ENCODE measurements around the gene ANO10.

ANO10 gene

DNA sequence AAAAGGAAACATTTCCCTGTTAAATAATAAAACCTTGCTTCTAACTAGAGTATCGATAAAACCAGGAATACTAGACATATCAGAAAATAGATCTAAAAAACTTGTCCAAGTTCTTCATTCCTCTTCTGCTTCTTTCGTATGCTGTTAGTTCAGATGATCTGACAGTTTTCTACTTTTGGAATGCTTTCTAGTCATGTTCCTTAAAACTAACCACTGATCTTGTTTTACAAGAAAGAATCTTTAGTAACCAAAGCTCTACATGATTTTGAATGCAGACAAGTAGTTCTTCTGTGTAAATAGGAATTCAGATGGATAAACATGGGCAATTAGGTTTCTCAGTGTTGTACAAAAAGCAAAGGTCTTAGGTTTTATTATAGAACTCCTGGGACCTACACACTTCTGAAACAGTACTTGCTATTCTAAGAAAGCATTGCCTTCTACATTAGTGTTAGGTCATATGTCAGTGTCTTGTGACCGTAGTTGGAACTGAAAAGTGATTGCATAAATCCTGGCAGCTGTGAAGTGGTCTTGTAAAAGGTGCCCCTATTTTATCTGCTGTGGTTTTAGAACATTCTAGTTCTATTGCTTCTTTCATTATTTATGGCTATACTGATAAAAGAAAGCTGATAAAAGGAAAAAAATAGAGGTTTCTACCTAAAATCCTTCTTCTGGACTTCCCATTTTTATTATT, 294.8 kb downstream of the ANO10 start:
- in situ Hi-C loops (cut with HindIII; ENCODE audit: low pct_ligation_motif_present, low pct_unique_long_range_greater_than_20kb, low sequenced_read_pairs): no loop called here
- DNase-seq: no peak

GRCh38 chr3:43323541-43323940, 298.3 kb downstream of the ANO10 start:
- in situ Hi-C loops (cut with HindIII; ENCODE audit: low pct_ligation_motif_present, low pct_unique_long_range_greater_than_20kb, low sequenced_read_pairs): no loop called here
- DNase-seq: no peak

DNA sequence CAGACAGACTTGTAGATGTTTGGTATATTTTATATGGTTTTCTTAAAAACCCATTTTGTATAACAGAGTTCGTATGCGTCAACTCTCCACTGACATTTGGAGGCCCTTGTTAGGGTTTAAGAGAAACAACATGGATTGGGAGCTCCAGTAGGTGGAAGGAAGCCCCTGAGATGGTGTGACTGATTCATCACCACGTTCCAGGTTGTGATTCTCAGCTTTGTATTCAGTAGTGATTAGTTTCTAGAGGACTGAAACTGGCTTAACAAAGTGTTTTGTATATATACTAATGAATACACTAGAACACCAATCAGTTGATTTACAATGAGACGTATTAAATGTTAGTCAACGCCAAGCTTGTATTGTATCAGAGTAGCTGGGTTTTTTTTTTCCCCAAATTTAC, 301.5 kb downstream of the ANO10 start:
- in situ Hi-C loops (cut with HindIII; ENCODE audit: low pct_ligation_motif_present, low pct_unique_long_range_greater_than_20kb, low sequenced_read_pairs): no loop called here
- no peak for DNase-seq

DNA sequence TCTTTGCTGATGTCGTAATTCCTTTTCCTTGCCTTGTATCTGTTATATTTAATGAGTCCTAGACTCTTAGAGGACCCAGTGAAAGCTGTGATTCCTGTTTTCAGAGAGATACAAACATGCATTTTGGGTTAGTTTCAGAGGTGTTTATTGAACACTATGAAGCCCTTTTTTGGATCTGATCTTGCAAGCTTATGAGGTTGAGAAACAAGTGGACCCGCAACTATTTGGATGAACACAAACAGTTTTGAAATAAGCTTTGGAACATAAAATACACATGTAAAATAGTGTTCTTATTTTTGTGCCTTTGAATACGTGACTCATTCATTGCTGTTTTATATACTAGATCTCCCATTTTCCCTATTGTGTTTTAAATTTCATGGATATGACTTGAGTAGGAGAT, 302.0 kb downstream of the ANO10 start:
- no peak for DNase-seq
- in situ Hi-C loops (cut with HindIII; ENCODE audit: low pct_ligation_motif_present, low pct_unique_long_range_greater_than_20kb, low sequenced_read_pairs): no loop called here

GRCh38 chr3:43319376-43319775, 302.4 kb downstream of the ANO10 start:
- in situ Hi-C loops (cut with HindIII; ENCODE audit: low pct_ligation_motif_present, low pct_unique_long_range_greater_than_20kb, low sequenced_read_pairs): no loop called here

GRCh38 chr3:43317461-43318316, 304.1 kb downstream of the ANO10 start:
- in situ Hi-C loops (cut with HindIII; ENCODE audit: low pct_ligation_motif_present, low pct_unique_long_range_greater_than_20kb, low sequenced_read_pairs): no loop called here
- no peak for DNase-seq

More at GRCh38 chr3:43319376-43319775, 302.4 kb downstream of the ANO10 start:
- DNase-seq: no peak

DNA sequence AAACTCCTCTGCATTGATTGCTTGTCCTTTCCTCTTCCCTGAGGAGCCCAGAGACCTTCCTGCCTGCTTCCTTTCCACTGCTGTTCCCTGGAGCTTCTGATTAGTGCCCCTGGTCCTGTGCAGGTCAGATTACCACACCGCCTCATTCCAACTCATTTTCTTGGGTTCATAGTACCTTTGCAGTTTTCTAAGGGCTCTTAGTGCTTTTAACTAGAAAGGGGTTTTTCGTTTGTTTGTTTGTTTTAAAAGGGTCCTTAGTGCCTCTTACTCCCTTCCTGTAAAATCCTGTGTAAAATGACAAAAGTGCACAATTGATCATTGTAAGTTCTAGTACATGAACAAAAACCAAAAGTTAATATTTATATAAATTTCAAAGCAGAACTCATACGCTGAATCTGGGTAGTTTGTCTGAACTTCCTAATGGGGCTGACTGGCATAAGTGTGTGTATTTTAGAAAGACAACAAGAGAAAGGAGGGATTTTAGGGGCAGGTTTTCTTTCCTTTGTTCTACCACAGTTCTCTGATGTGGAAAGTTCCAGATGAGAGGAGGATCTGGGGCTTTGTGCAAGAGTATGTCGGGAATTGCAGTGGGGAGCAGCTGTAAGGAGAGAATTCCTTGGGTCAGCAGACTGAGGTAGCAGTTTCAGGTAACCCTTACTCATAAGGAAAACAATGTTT, 304.9 kb downstream of the ANO10 start:
- DNase-seq: no peak
- in situ Hi-C loops (cut with HindIII; ENCODE audit: low pct_ligation_motif_present, low pct_unique_long_range_greater_than_20kb, low sequenced_read_pairs): no loop called here

Measured in ACHN (cell line).